SKM-1 (cell line): ENCODE measurements around the gene ZNF541.

Experiments used
- DNase-seq: peaks from one replicate; lab custom pipeline; 2025; ENCODE audit not compliant: unreplicated experiment; lab: John Stamatoyannopoulos, UW

The ZNF541 gene

GRCh38 chr19:47544075-47544474 lies 28.9 kb downstream of the ZNF541 start:
- DNase-seq: no peak

- DNase-seq: no peak
Measured at GRCh38 chr19:47542030-47542475, 30.9 kb downstream of the ZNF541 start.

- DNase-seq: no peak
Measured at GRCh38 chr19:47541518-47541917, 31.4 kb downstream of the ZNF541 start.

- no peak for DNase-seq
Measured at GRCh38 chr19:47540748-47541147, 32.2 kb downstream of the ZNF541 start.

GRCh38 chr19:47539747-47540311 lies 33.1 kb downstream of the ZNF541 start:
- DNase-seq: no peak

- no peak for DNase-seq
Measured at GRCh38 chr19:47538812-47539211, 34.1 kb downstream of the ZNF541 start.

GRCh38 chr19:47537493-47537892 lies 35.5 kb downstream of the ZNF541 start:
- DNase-seq: no peak

- DNase-seq: no peak
Measured at GRCh38 chr19:47534628-47535027, 38.3 kb downstream of the ZNF541 start.

- DNase-seq: no peak
Measured at GRCh38 chr19:47531640-47532387, 41.1 kb downstream of the ZNF541 start.

GRCh38 chr19:47529018-47529742 lies 43.8 kb downstream of the ZNF541 start:
- DNase-seq: no peak

- no peak for DNase-seq
Measured at GRCh38 chr19:47526798-47527197, 46.1 kb downstream of the ZNF541 start.

- no peak for DNase-seq
Measured at GRCh38 chr19:47523473-47523872, 49.5 kb downstream of the ZNF541 start.
